Fibroblast of the conjunctiva (primary cell): Measurements from ENCODE around the gene EREG.

Source experiments
- DNase-seq: peaks from one replicate; pipeline ENCODE4 v3.0.0-alpha.2; 2010; ENCODE audit warnings: low read depth

The EREG gene

GRCh38 chr4:74344031-74344430 lies 20.9 kb upstream of the EREG start:
- no peak for DNase-seq

GRCh38 chr4:74353858-74354257 lies 11.1 kb upstream of the EREG start:
- no peak for DNase-seq

GRCh38 chr4:74357965-74358364 lies 7.0 kb upstream of the EREG start:
- DNase-seq, result no peak

- DNase-seq, result no peak
Measured at GRCh38 chr4:74361671-74362070, 3.3 kb upstream of the EREG start.

- DNase-seq, result no peak
Measured at GRCh38 chr4:74362347-74362746, 2.6 kb upstream of the EREG start.

GRCh38 chr4:74364256-74364651 lies 691 bp upstream of the EREG start:
- no peak for DNase-seq

GRCh38 chr4:74365761-74366160 lies 816 bp downstream of the EREG start:
- DNase-seq, result peak; percentile 10

GRCh38 chr4:74366367-74366911 lies 1.5 kb downstream of the EREG start:
- no peak for DNase-seq

GRCh38 chr4:74367656-74368290 lies 2.8 kb downstream of the EREG start:
- DNase-seq, result no peak

- no peak for DNase-seq
Measured at GRCh38 chr4:74368596-74368995, 3.7 kb downstream of the EREG start.

- no peak for DNase-seq
Measured at GRCh38 chr4:74369855-74370254, 4.9 kb downstream of the EREG start.

GRCh38 chr4:74370912-74371311 lies 6.0 kb downstream of the EREG start:
- peak; percentile 51 for DNase-seq

GRCh38 chr4:74374128-74374527 lies 9.2 kb downstream of the EREG start:
- DNase-seq, result no peak

GRCh38 chr4:74374561-74375327 lies 9.8 kb downstream of the EREG start:
- peak; percentile 55 for DNase-seq

GRCh38 chr4:74375824-74376426 lies 11.0 kb downstream of the EREG start:
- no peak for DNase-seq

- peak; percentile 81 for DNase-seq
Measured at GRCh38 chr4:74376888-74377483, 12.0 kb downstream of the EREG start.

- no peak for DNase-seq
Measured at GRCh38 chr4:74377714-74378113, 12.8 kb downstream of the EREG start.

GRCh38 chr4:74378573-74378972 lies 13.6 kb downstream of the EREG start:
- no peak for DNase-seq

- no peak for DNase-seq
Measured at GRCh38 chr4:74379912-74380311, 15.0 kb downstream of the EREG start.

- DNase-seq, result no peak
Measured at GRCh38 chr4:74385386-74385785, 20.4 kb downstream of the EREG start.

GRCh38 chr4:74386159-74386558 lies 21.2 kb downstream of the EREG start:
- DNase-seq, result no peak

GRCh38 chr4:74387790-74388189 lies 22.8 kb downstream of the EREG start:
- no peak for DNase-seq

GRCh38 chr4:74389494-74389893 lies 24.5 kb downstream of the EREG start:
- DNase-seq, result no peak
